ENCODE data around the gene HINT2.

The HINT2 gene

GRCh38 chr9:35832814-35833213, 18.0 kb upstream of the HINT2 start:
- peak; percentile 33 for DNase-seq (ENCODE audit: low read depth)
- TF ChIP-seq CTCF (IDR thresholded peaks at IDR 0.05; ENCODE audit: insufficient read depth, low read depth, low read length, missing control alignments), result no peak
- H3K4me3 ChIP-seq (ENCODE audit: low read length), result no peak overlapping the region

GRCh38 chr9:35831040-35831439, 16.2 kb upstream of the HINT2 start:
- DNase-seq (ENCODE audit: low read depth), result no peak
- TF ChIP-seq CTCF (IDR thresholded peaks at IDR 0.05; ENCODE audit: insufficient read depth, low read depth, low read length, missing control alignments), result no peak
- no peak overlapping the region for H3K4me3 ChIP-seq (ENCODE audit: low read length)

- no peak for DNase-seq (ENCODE audit: low read depth)
- TF ChIP-seq CTCF (IDR thresholded peaks at IDR 0.05; ENCODE audit: insufficient read depth, low read depth, low read length, missing control alignments), result no peak
- peak overlapping the region; percentile 81 for H3K4me3 ChIP-seq (ENCODE audit: low read length)
Measured at GRCh38 chr9:35829764-35830096, 14.9 kb upstream of the HINT2 start.

- no peak for TF ChIP-seq CTCF (IDR thresholded peaks at IDR 0.05; ENCODE audit: insufficient read depth, low read depth, low read length, missing control alignments)
- DNase-seq (ENCODE audit: low read depth), result peak; percentile 93
- peak within 1 kb of the TSS; percentile 81 for H3K4me3 ChIP-seq (ENCODE audit: low read length)
Measured at GRCh38 chr9:35829084-35829763, 14.4 kb upstream of the HINT2 start, which contains the start of gene TMEM8B. TMEM8B (plus strand) TSS chr9:35829228; CDS start chr9:35829448, 220 bp downstream.

- H3K4me3 ChIP-seq (ENCODE audit: low read length), result peak within 1 kb of the TSS; percentile 81
- DNase-seq (ENCODE audit: low read depth), result peak; percentile 5
- TF ChIP-seq CTCF (IDR thresholded peaks at IDR 0.05; ENCODE audit: insufficient read depth, low read depth, low read length, missing control alignments), result no peak
Measured at GRCh38 chr9:35828716-35829083, 13.9 kb upstream of the HINT2 start, which contains the start of gene FAM221B. FAM221B (minus strand) TSS chr9:35828732; CDS start chr9:35826161, 2,571 bp downstream.

GRCh38 chr9:35827486-35827885, 12.6 kb upstream of the HINT2 start:
- peak; percentile 43 for DNase-seq (ENCODE audit: low read depth)
- H3K4me3 ChIP-seq (ENCODE audit: low read length), result no peak overlapping the region
- no peak for TF ChIP-seq CTCF (IDR thresholded peaks at IDR 0.05; ENCODE audit: insufficient read depth, low read depth, low read length, missing control alignments)

Measured in epithelial cell of esophagus (primary cell).